Measurements from ENCODE around the gene CHMP2A.

GRCh38 chr19:58575183-58576041 lies 20.5 kb upstream of the CHMP2A start:
- TF ChIP-seq CTCF (conservative IDR thresholded peaks at IDR 0.05; ENCODE audit: low read length) (no peak), EZH2phosphoT487 (IDR thresholded peaks at IDR 0.05; ENCODE audit: borderline replicate concordance, low read depth, low read length) (no peak)

All from OCI-LY7 (cell line).